Measurements from ENCODE around the gene PCDHGA6.
"Not testable (repeated sequence)": the region's sequence is repeated elsewhere in the genome, so short reads cannot be mapped to it uniquely, and the experiment has no call there.

Gene PCDHGA6

DNA sequence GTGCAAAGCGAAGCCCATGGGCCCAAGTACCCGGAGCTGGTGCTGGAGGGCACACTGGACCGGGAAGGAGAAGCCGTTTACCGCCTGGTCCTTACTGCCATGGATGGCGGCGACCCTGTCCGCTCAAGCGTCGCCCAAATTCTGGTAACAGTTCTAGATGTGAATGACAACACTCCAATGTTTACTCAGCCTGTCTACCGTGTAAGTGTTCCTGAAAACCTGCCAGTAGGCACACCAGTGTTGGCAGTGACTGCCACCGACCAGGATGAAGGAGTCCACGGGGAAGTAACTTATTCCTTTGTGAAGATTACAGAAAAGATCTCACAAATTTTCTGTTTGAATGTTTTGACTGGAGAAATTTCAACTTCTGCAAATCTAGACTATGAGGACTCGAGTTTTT is 936 bp downstream of the PCDHGA6 start:
- TF ChIP-seq, protein P1, sequence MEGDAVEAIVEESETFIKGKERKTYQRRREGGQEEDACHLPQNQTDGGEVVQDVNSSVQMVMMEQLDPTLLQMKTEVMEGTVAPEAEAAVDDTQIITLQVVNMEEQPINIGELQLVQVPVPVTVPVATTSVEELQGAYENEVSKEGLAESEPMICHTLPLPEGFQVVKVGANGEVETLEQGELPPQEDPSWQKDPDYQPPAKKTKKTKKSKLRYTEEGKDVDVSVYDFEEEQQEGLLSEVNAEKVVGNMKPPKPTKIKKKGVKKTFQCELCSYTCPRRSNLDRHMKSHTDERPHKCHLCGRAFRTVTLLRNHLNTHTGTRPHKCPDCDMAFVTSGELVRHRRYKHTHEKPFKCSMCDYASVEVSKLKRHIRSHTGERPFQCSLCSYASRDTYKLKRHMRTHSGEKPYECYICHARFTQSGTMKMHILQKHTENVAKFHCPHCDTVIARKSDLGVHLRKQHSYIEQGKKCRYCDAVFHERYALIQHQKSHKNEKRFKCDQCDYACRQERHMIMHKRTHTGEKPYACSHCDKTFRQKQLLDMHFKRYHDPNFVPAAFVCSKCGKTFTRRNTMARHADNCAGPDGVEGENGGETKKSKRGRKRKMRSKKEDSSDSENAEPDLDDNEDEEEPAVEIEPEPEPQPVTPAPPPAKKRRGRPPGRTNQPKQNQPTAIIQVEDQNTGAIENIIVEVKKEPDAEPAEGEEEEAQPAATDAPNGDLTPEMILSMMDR (IDR thresholded peaks at IDR 0.05; ENCODE audit: extremely low read depth, insufficient read depth, missing control alignments), result no peak
- DNase-seq (ENCODE audit: low spot score), result no peak
- in situ Hi-C loops (cut with MboI; ENCODE audit: low pct_unique_long_range_greater_than_20kb, low sequenced_read_pairs, unreplicated experiment), result no loop called here

DNA sequence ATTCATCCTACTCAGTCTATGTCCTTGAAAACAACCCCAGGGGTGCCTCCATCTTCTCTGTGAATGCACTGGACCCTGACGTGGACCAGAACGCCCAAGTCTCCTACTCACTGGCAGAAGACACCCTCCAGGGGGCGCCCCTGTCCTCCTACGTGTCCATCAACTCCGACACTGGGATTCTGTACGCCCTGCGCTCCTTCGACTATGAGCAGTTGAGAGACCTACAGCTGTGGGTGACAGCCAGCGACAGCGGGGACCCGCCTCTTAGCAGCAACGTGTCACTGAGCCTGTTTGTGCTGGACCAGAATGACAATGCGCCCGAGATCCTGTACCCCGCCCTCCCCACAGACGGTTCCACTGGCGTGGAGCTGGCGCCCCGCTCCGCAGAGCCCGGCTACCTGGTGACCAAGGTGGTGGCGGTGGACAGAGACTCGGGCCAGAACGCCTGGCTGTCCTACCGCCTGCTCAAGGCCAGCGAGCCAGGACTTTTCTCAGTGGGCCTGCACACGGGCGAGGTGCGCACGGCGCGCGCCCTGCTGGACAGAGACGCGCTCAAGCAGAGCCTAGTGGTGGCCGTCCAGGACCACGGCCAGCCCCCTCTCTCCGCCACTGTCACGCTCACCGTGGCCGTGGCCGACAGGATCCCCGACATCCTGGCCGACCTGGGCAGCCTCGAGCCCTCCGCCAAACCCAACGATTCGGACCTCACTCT is 1.9 kb downstream of the PCDHGA6 start:
- in situ Hi-C loops (cut with MboI; ENCODE audit: low pct_unique_long_range_greater_than_20kb, low sequenced_read_pairs, unreplicated experiment); DNase-seq (ENCODE audit: low spot score): not testable (repeated sequence)

DNA sequence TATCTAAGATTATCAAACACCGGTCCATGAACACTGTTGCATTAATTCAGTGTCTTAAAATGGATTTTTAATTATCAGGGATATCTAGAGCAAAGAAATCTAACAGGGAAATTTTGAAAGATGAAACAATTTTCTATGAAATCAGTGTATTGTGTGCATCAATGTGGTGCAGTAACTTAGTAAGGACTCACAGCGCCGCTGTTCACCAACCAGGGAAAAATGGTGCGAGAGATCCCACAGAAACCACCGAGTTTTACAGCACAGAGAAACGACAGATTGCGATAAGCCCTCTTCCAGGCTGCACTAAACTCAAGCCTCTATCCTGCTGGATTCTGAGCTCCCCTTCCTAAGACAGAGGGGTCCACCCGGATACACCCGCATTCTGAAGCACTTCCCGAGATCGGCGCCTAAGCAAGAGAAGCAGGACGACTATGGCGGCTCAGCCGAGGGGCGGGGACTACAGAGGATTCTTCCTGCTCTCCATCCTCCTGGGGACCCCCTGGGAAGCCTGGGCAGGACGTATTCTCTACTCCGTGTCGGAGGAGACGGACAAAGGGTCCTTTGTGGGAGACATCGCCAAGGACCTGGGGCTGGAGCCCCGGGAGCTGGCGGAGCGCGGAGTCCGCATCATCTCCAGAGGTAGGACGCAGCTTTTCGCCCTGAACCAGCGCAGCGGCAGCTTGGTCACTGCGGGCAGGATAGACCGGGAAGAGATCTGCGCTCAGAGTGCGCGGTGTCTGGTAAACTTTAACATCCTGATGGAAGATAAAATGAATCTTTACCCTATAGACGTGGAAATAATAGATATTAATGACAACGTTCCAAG is 9.0 kb downstream of the PCDHGA6 start, which contains the start of gene PCDHGA7:
PCDHGA7 (plus strand) TSS at position 274 of the 826 bp plus-strand sequence; CDS start at position 432, 158 bp downstream.
- no peak for DNase-seq (ENCODE audit: low spot score)
- in situ Hi-C loops (cut with MboI; ENCODE audit: low pct_unique_long_range_greater_than_20kb, low sequenced_read_pairs, unreplicated experiment), result no loop called here
- TF ChIP-seq, protein P1 (IDR thresholded peaks at IDR 0.05; ENCODE audit: extremely low read depth, insufficient read depth, missing control alignments), result peak; percentile 37

DNA sequence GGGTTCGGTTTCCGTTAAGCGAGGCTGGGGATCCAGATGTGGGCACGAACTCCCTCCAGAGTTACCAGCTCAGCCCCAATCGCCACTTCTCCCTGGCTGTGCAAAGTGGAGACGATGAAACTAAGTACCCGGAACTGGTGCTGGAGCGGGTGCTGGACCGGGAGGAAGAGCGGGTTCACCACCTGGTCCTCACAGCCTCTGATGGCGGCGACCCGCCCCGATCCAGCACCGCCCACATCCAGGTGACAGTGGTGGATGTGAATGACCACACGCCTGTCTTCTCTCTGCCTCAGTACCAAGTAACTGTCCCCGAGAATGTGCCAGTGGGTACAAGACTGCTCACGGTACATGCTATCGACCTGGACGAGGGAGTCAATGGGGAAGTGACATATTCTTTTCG is 9.7 kb downstream of the PCDHGA6 start:
- TF ChIP-seq, protein P1 (IDR thresholded peaks at IDR 0.05; ENCODE audit: extremely low read depth, insufficient read depth, missing control alignments), result no peak
- in situ Hi-C loops (cut with MboI; ENCODE audit: low pct_unique_long_range_greater_than_20kb, low sequenced_read_pairs, unreplicated experiment), result no loop called here
- no peak for DNase-seq (ENCODE audit: low spot score)

DNA sequence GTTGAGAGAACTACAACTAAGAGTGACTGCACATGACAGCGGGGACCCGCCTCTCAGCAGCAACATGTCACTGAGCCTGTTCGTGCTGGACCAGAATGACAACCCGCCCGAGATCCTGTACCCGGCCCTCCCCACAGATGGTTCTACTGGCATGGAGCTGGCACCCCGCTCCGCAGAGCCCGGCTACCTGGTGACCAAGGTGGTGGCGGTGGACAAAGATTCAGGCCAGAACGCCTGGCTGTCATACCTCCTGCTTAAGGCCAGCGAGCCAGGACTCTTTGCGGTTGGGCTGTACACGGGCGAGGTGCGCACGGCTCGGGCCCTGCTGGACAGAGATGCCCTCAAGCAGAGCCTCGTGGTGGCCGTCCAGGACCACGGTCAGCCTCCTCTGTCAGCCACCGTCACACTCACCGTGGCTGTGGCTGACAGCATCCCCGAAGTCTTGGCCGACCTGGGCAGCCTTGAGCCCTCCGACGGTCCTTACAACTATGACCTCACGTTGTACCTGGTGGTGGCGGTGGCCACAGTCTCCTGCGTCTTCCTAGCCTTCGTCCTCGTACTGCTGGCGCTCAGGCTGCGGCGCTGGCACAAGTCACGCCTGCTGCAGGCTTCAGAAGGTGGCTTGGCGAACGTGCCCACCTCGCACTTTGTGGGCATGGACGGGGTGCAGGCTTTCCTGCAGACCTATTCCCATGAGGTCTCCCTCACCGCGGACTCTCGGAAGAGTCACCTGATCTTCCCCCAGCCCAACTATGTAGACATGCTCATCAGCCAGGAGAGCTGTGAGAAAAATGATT is 11.0 kb downstream of the PCDHGA6 start:
- no peak for DNase-seq (ENCODE audit: low spot score)
- TF ChIP-seq, protein P1 (IDR thresholded peaks at IDR 0.05; ENCODE audit: extremely low read depth, insufficient read depth, missing control alignments), result no peak
- in situ Hi-C loops (cut with MboI; ENCODE audit: low pct_unique_long_range_greater_than_20kb, low sequenced_read_pairs, unreplicated experiment), result no loop called here

DNA sequence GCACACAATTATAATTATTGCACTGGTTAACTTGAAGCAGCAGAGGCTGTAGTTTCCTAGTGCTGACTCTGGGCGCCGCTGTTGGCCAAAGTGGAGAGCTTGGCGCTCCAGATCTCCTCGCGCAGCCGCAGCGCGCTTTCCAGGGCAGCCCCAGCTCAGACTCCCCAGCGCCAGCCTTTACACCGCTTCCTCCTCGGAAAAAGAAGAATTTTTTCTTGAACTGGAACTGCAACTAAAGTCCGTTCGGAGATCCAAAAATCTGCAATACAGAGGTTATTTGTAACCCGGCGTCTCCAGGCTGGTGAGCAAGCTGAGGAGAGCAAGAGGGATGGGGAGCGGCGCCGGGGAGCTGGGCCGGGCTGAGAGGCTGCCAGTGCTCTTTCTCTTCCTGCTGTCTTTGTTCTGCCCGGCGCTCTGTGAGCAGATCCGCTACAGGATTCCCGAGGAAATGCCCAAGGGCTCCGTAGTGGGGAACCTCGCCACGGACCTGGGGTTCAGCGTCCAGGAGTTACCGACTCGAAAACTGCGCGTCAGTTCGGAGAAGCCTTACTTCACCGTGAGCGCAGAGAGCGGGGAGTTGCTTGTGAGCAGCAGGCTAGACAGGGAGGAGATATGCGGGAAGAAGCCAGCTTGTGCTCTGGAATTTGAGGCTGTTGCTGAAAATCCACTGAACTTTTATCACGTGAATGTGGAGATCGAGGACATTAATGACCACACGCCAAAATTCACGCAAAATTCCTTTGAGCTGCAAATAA is 14.0 kb downstream of the PCDHGA6 start, which contains the start of gene PCDHGB4:
PCDHGB4 (plus strand) TSS at position 142 of the 755 bp plus-strand sequence; CDS start at position 329, 187 bp downstream.
- in situ Hi-C loops (cut with MboI; ENCODE audit: low pct_unique_long_range_greater_than_20kb, low sequenced_read_pairs, unreplicated experiment), result not testable (repeated sequence)
- DNase-seq (ENCODE audit: low spot score), result peak; percentile 59
- TF ChIP-seq, protein P1 (IDR thresholded peaks at IDR 0.05; ENCODE audit: extremely low read depth, insufficient read depth, missing control alignments), result peak; percentile 76

Measured in GM13977 (cell line).